Measurements from ENCODE around the gene POLR3K. TPM values are rescaled to one million over a fixed set of nuclear protein-coding genes. Genes with fewer than 3 reads are reported as not detected.
A peak's percentile ranks its signal among the peaks of the same experiment; 100 is the strongest.

The POLR3K gene
- total RNA-seq, 1 donor from 2014 or later, result 7.3 TPM

DNA sequence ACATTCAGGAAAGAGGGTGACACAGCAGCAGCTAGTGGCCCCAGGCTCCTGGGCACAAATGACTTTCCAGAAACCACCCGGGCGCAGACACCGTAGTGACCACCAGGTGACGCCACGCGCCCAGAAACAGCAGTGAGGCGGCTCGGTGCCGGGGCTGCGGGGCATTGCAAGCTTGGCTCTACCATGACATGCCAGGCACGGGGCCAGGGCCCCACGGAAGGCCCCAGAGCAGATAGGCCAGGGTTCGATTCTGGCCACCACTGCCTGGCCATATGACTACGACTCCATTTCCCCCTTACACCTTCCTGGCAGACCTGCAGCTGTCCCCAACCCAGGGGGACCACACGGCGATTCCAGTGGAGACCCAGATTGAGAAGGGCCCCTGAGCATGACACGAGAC is 12.3 kb upstream of the POLR3K start:
- Mint-ChIP-seq H3K36me3 (ENCODE audit: low read depth) (peaks cover 6% of the 10 kb centered on the region), H3K27me3 (ENCODE audit: low read depth) (no peaks in the 10 kb centered on the region), H3K27ac (ENCODE audit: unreplicated experiment) (no peak overlapping the region), H3K9me3 (ENCODE audit: low read depth) (no peaks in the 10 kb centered on the region), H3K4me1 (ENCODE audit: low read depth) (peaks cover 38% of the 10 kb centered on the region), H3K4me3 (ENCODE audit: unreplicated experiment) (no peak overlapping the region)
- no peak for DNase-seq (ENCODE audit: low spot score)
- TF ChIP-seq, protein P1, sequence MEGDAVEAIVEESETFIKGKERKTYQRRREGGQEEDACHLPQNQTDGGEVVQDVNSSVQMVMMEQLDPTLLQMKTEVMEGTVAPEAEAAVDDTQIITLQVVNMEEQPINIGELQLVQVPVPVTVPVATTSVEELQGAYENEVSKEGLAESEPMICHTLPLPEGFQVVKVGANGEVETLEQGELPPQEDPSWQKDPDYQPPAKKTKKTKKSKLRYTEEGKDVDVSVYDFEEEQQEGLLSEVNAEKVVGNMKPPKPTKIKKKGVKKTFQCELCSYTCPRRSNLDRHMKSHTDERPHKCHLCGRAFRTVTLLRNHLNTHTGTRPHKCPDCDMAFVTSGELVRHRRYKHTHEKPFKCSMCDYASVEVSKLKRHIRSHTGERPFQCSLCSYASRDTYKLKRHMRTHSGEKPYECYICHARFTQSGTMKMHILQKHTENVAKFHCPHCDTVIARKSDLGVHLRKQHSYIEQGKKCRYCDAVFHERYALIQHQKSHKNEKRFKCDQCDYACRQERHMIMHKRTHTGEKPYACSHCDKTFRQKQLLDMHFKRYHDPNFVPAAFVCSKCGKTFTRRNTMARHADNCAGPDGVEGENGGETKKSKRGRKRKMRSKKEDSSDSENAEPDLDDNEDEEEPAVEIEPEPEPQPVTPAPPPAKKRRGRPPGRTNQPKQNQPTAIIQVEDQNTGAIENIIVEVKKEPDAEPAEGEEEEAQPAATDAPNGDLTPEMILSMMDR (IDR thresholded peaks at IDR 0.05), result peak; percentile 93

DNA sequence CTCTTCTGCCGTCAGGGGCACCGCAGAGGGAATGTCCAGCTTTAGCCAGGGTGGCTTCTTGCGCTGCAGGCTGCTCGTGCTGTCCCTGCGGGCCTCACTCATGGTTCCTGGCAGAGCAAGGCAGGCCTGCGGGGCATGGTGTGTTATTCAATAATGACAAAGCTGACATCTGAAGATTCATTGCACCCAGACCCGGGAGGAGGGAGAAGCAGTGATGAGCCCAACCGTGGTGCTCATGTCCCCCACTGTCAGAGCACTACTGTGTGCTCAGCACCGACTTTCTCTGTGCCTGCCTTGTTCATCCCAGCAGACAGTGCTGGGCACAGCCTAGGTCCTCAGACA is 11.5 kb upstream of the POLR3K start:
- Mint-ChIP-seq H3K4me3 (ENCODE audit: unreplicated experiment) (no peak overlapping the region), H3K4me1 (ENCODE audit: low read depth) (peaks cover 32% of the 10 kb centered on the region)

DNA sequence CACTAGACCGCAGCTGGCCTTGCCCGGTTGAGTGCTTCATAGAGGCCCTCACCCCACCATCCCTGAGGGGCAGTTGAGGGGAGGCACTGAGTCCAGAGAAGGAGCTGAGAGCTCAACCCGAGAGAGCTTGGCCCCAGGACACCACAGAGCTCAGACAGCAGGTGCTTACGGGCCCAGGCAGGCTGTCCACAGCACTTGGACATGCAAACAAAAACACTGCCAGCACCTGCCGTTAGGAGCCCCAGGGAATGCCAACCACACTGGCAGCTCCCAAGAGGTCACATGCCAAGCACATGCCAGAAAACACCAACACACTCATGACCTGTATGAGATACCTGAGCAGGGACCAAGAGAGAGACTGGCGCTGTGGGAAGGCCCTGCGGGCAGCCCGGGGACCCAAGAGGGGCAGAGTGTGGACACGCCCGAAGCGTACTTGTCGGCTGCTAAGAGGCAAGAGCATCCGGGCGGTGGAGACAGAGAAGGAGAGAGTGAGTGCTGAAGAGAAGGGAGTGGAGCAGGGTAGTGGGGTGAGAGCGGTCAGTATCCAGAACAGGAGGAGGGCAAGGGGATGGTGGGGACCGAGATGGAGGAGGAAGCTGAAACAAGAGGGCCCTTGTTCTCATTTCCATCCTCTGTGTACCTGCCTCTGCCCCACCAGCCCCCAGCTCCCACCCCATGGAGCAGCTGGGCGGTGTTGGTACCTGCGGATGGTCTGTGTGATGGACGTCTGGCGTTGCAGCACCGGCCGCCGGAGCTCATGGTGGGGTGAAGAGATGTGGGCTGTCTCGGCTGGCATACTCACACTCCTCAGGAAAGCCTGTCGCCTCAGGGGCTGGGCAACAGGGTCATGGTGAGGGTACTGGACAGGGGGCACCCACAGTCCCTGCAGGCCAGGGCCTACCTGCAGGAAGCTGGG is 10.8 kb upstream of the POLR3K start:
- peaks cover 15% of the 10 kb centered on the region for H3K36me3 Mint-ChIP-seq (ENCODE audit: low read depth)
- no peak overlapping the region for H3K27ac Mint-ChIP-seq (ENCODE audit: unreplicated experiment)
- no peaks in the 10 kb centered on the region for H3K27me3 Mint-ChIP-seq (ENCODE audit: low read depth)
- DNase-seq (ENCODE audit: low spot score), result peak; percentile 88
- peaks cover 26% of the 10 kb centered on the region for H3K4me1 Mint-ChIP-seq (ENCODE audit: low read depth)
- TF ChIP-seq, protein P1 (IDR thresholded peaks at IDR 0.05), result no peak
- H3K9me3 Mint-ChIP-seq (ENCODE audit: low read depth), result no peaks in the 10 kb centered on the region
- no peak overlapping the region for H3K4me3 Mint-ChIP-seq (ENCODE audit: unreplicated experiment)

More for the DNA sequence above, 11.5 kb upstream of the POLR3K start:
- Mint-ChIP-seq H3K36me3 (ENCODE audit: low read depth) (peaks cover 12% of the 10 kb centered on the region), H3K27ac (ENCODE audit: unreplicated experiment) (no peak overlapping the region), H3K9me3 (ENCODE audit: low read depth) (no peaks in the 10 kb centered on the region), H3K27me3 (ENCODE audit: low read depth) (no peaks in the 10 kb centered on the region)
- DNase-seq (ENCODE audit: low spot score), result no peak
- TF ChIP-seq, protein P1 (IDR thresholded peaks at IDR 0.05), result no peak

DNA sequence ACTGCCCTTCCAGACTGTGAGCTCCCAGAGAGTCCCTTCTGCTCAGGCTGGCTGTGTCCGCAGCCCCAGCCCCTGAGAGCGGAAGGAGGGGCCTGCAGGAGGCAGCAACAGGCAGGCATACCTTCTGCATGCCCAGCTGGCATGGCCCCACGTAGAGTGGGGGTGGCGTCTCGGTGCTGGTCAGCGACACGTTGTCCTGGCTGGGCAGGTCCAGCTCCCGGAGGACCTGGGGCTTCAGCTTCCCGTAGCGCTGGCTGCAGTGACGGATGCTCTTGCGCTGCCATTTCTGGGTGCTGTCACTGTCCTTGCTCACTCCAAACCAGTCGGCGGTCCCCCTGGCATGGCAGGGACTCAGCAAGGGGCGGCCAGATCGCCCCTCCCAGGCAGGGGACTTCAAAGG is 10.1 kb upstream of the POLR3K start:
- Mint-ChIP-seq H3K27ac (ENCODE audit: unreplicated experiment) (no peak overlapping the region), H3K27me3 (ENCODE audit: low read depth) (no peaks in the 10 kb centered on the region), H3K4me1 (ENCODE audit: low read depth) (peaks cover 20% of the 10 kb centered on the region), H3K36me3 (ENCODE audit: low read depth) (peaks cover 19% of the 10 kb centered on the region), H3K4me3 (ENCODE audit: unreplicated experiment) (no peak overlapping the region), H3K9me3 (ENCODE audit: low read depth) (no peaks in the 10 kb centered on the region)
- DNase-seq (ENCODE audit: low spot score), result peak; percentile 84
- TF ChIP-seq, protein P1 (IDR thresholded peaks at IDR 0.05), result no peak

DNA sequence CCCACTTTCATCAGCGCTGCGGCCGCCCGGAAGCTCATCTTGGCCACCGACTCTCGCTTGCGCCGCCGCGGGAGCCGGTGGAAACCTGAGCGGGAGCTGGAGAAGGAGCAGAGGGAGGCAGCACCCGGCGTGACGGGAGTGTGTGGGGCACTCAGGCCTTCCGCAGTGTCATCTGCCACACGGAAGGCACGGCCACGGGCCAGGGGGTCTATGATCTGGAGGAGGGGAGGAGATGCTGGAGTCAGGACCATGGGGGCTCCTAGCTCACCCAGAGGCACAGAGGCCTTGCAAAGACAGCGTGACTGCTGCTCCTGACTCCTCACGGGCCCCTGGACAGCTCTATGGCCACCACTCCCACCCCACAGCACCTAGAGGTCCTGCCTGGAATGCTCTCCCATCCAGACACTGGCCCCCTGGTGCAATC is 9.6 kb upstream of the POLR3K start:
- Mint-ChIP-seq H3K36me3 (ENCODE audit: low read depth) (peaks cover 24% of the 10 kb centered on the region), H3K9me3 (ENCODE audit: low read depth) (no peaks in the 10 kb centered on the region), H3K27me3 (ENCODE audit: low read depth) (no peaks in the 10 kb centered on the region), H3K4me3 (ENCODE audit: unreplicated experiment) (no peak overlapping the region), H3K4me1 (ENCODE audit: low read depth) (peaks cover 15% of the 10 kb centered on the region), H3K27ac (ENCODE audit: unreplicated experiment) (no peak overlapping the region)
- TF ChIP-seq, protein P1 (IDR thresholded peaks at IDR 0.05), result no peak
- DNase-seq (ENCODE audit: low spot score), result no peak
